Keratinocyte (primary cell): ENCODE results near the gene FADS3. TPM values are rescaled to one million over a fixed set of nuclear protein-coding genes. Genes with fewer than 3 reads are reported as not detected.

Source experiments
- DNase-seq: peaks from one replicate; pipeline ENCODE4 v3.0.0-alpha.2; 2011; ENCODE audit warnings: low read depth, missing footprints, low spot score
- FAIRE-seq: peaks from 2 replicates; lab custom pipeline; 2011; peaks lifted over from hg19 to GRCh38; lab: Jason Lieb, UNC
- H2AFZ ChIP-seq: 2 replicates; pipeline ENCODE4 v1.6.0; 2012; ENCODE audit warnings: low read length, control low read depth, inconsistent platforms; ENCODE audit not compliant: control insufficient read depth
- H3K27ac ChIP-seq: 2 replicates; pipeline ENCODE4 v1.5.1; 2011; ENCODE audit warnings: low read length; ENCODE audit not compliant: control insufficient read depth, insufficient read depth
- H3K27me3 ChIP-seq: 3 replicates; pipeline ENCODE4 v1.6.0; 2011; ENCODE audit warnings: low read length; ENCODE audit not compliant: control insufficient read depth, insufficient read depth; ENCODE audit errors: extremely low read depth
- H3K36me3 ChIP-seq, 2 experiments: 2 replicates in 1 of 2; 3 replicates in 1 of 2; pipeline ENCODE4 v1.5.1; 2011; ENCODE audit warnings: low read length in 2 of 2, mild to moderate bottlenecking in 1 of 2; ENCODE audit not compliant: control insufficient read depth in 2 of 2, insufficient read depth in 2 of 2; ENCODE audit errors: extremely low read depth in 1 of 2
- H3K4me1 ChIP-seq: 3 replicates; pipeline ENCODE4 v1.5.1; 2011; ENCODE audit warnings: low read length; ENCODE audit not compliant: control insufficient read depth, insufficient read depth; ENCODE audit errors: extremely low read depth
- H3K4me2 ChIP-seq: 3 replicates; pipeline ENCODE4 v1.6.0; 2011; ENCODE audit warnings: low read depth, low read length; ENCODE audit not compliant: control insufficient read depth, insufficient read depth; ENCODE audit errors: extremely low read depth
- H3K4me3 ChIP-seq, 3 experiments: fragments of 200-600 bp in 1 of 3; sonication (generic) in 1 of 3; 2 replicates in 2 of 3; 3 replicates in 1 of 3; pipeline ENCODE4 v1.5.1; 2011 to 2016; ENCODE audit warnings: low read length in 3 of 3, mild to moderate bottlenecking in 3 of 3, control low read depth in 2 of 3, inconsistent platforms in 1 of 3, low read depth in 1 of 3, mixed read lengths in 1 of 3, mixed run types in 1 of 3, moderate library complexity in 1 of 3; ENCODE audit not compliant: control insufficient read depth in 2 of 3, insufficient read depth in 2 of 3; ENCODE audit errors: extremely low read depth in 1 of 3
- H3K79me2 ChIP-seq: 2 replicates; pipeline ENCODE4 v1.6.0; 2012; ENCODE audit warnings: low read length; ENCODE audit not compliant: control insufficient read depth, insufficient read depth
- H3K9ac ChIP-seq: 3 replicates; pipeline ENCODE4 v1.6.0; 2011; ENCODE audit warnings: low read length; ENCODE audit not compliant: control insufficient read depth, insufficient read depth; ENCODE audit errors: extremely low read depth
- H3K9me1 ChIP-seq: 3 replicates; pipeline ENCODE4 v1.6.0; 2011; ENCODE audit warnings: low read length; ENCODE audit not compliant: control insufficient read depth, insufficient read depth; ENCODE audit errors: extremely low read depth
- H3K9me3 ChIP-seq: 2 replicates; pipeline ENCODE4 v1.5.1; 2012; ENCODE audit warnings: low read depth, low read length; ENCODE audit not compliant: control insufficient read depth
- H4K20me1 ChIP-seq: 3 replicates; pipeline ENCODE4 v1.6.0; 2011; ENCODE audit warnings: low read length; ENCODE audit not compliant: control insufficient read depth, insufficient read depth; ENCODE audit errors: extremely low read depth
- CTCF ChIP-seq, 3 experiments: IDR thresholded peaks in 1 of 3; conservative IDR thresholded peaks in 1 of 3; optimal IDR thresholded peaks in 1 of 3; 2 replicates in 2 of 3; 3 replicates in 1 of 3; pipeline versions ENCODE3 to v1.5.1; 2011; ENCODE audit warnings: low read length in 3 of 3, mild to moderate bottlenecking in 3 of 3, moderate library complexity in 2 of 3, control low read depth in 1 of 3, inconsistent platforms in 1 of 3; ENCODE audit not compliant: insufficient read depth in 2 of 3; ENCODE audit errors: extremely low read depth in 1 of 3
- EZH2 ChIP-seq: IDR thresholded peaks from one replicate; pipeline ENCODE4 v1.6.1; 2012; ENCODE audit warnings: inconsistent platforms, mild to moderate bottlenecking, low read length, moderate library complexity
- dilution Hi-C: fragments of 300-500 bp; cut with MboI; formaldehyde crosslinking; loops from one replicate; pipeline ENCODE4 v1.7.0; 2020; ENCODE audit warnings: low sequenced_read_pairs; ENCODE audit not compliant: extremely low pct_ligation_motif_present
- polyA plus RNA-seq, 5 experiments: library from polyadenylated mRNA; depleted of rRNA in 3 of 5; stranded (reverse) in 3 of 5; stranded (forward) in 1 of 5; unstranded in 1 of 5; fragments of >200 nt; gene quantifications; 1 replicate in 1 of 5; 2 replicates in 3 of 5; 3 replicates in 1 of 5; pipeline versions ENCODE4 v1.2.1 to v1.2.3, GENCODE V29; 2011 to 2012; ENCODE audit warnings: missing spikeins in 2 of 5, low read depth in 1 of 5, low replicate concordance in 1 of 5

Gene FADS3
- polyA plus RNA-seq, 1 donor (not counting 4 experiments of a cell fraction or from before 2014, with no cell fraction given): 33.9 TPM

GRCh38 chr11:61869708-61870451, 21.5 kb downstream of the FADS3 start:
- Histone ChIP-seq H3K9me1 (no peaks in the 10 kb centered on the region), H3K9ac (no peak overlapping the region), H3K4me1 (peaks cover 4% of the 10 kb centered on the region), H3K9me3 (no peaks in the 10 kb centered on the region), H3K27me3 (peaks cover 8% of the 10 kb centered on the region), H2AFZ (no peak overlapping the region), H3K79me2 (no peaks in the 10 kb centered on the region), H3K36me3 (peaks cover 7 to 9% of the 10 kb centered on the region in 2 experiments), H3K4me2 (no peak overlapping the region), H3K27ac (no peak overlapping the region), H4K20me1 (peaks cover 2% of the 10 kb centered on the region), H3K4me3 (no peak overlapping the region)
- no peak for FAIRE-seq
- dilution Hi-C loops: no loop called here
- no peak for TF ChIP-seq CTCF (optimal IDR thresholded peaks at IDR 0.05 in 1 of 3, IDR thresholded peaks at IDR 0.05 in 1 of 3, conservative IDR thresholded peaks at IDR 0.05 in 1 of 3; ENCODE audit: extremely low read depth in 1 of 3, insufficient read depth in 2 of 3, low read length in 3 of 3)
- TF ChIP-seq EZH2: no peak
- no peak for DNase-seq

- Histone ChIP-seq H3K4me3 (no peak overlapping the region), H3K4me2 (no peak overlapping the region), H3K27ac (no peak overlapping the region), H2AFZ (no peak overlapping the region), H3K9ac (no peak overlapping the region), H3K27me3 (peaks cover 7% of the 10 kb centered on the region), H3K9me3 (no peaks in the 10 kb centered on the region), H3K79me2 (no peaks in the 10 kb centered on the region), H3K4me1 (peaks cover 4% of the 10 kb centered on the region), H3K36me3 (peaks cover 7 to 10% of the 10 kb centered on the region in 2 experiments), H3K9me1 (no peaks in the 10 kb centered on the region), H4K20me1 (peaks cover 2% of the 10 kb centered on the region)
- FAIRE-seq: no peak
- dilution Hi-C loops: no loop called here
- TF ChIP-seq EZH2 (no peak), CTCF (optimal IDR thresholded peaks at IDR 0.05 in 1 of 3, IDR thresholded peaks at IDR 0.05 in 1 of 3, conservative IDR thresholded peaks at IDR 0.05 in 1 of 3; ENCODE audit: extremely low read depth in 1 of 3, insufficient read depth in 2 of 3, low read length in 3 of 3) (no peak)
- DNase-seq: no peak
These were observed 22.0 kb downstream of the FADS3 start for GRCh38 chr11:61869429-61869707.
